IPS DF 6.9 (cell line): ENCODE measurements around the gene ZNF518B.

ENCODE experiments used
- DNase-seq: peaks from one replicate; pipeline ENCODE4 v3.0.0-alpha.2; 2013; ENCODE audit warnings: low read depth, low spot score
- H3K27ac ChIP-seq: one replicate; pipeline ENCODE4 v1.5.1; 2013; ENCODE audit warnings: low read length, control low read depth
- H3K27me3 ChIP-seq: 2 replicates; pipeline ENCODE4 v1.6.1; 2013; ENCODE audit warnings: mild to moderate bottlenecking, low read length; ENCODE audit not compliant: control insufficient read depth, insufficient read depth
- H3K36me3 ChIP-seq: 2 replicates; pipeline ENCODE4 v1.6.1; 2013; ENCODE audit warnings: low read length; ENCODE audit not compliant: control insufficient read depth, insufficient read depth
- H3K4me1 ChIP-seq: 2 replicates; pipeline ENCODE4 v1.6.1; 2013; ENCODE audit warnings: low read length; ENCODE audit not compliant: control insufficient read depth, insufficient read depth
- H3K4me3 ChIP-seq: 2 replicates; pipeline ENCODE4 v1.5.1; 2013; ENCODE audit warnings: mild to moderate bottlenecking, low read length
- H3K9me3 ChIP-seq: 2 replicates; pipeline ENCODE4 v1.6.1; 2013; ENCODE audit warnings: low read length, inconsistent platforms; ENCODE audit not compliant: control insufficient read depth, insufficient read depth
- WGBS: extraction: QIAGEN DNeasy Blood & Tissue Kit; methylation state at CpG from one replicate; pipeline ENCODE4 v1.1.7; 2013; ENCODE audit warnings: mixed read lengths, missing lambda C conversion rate; ENCODE audit not compliant: insufficient read length, insufficient coverage; 5-methylcytosine and 5-hydroxymethylcytosine counted together

Gene ZNF518B

GRCh38 chr4:10457255-10457801, at the start of gene ZNF518B:
Gene ZNF518B, minus strand, starts transcription at chr4:10457426. Its CDS starts 11,098 bp downstream, at chr4:10446328.
- Histone ChIP-seq H3K27ac (no peak within 1 kb of the TSS), H3K9me3 (no peaks in the 10 kb centered on the region), H3K4me3 (peak within 1 kb of the TSS; percentile 56; the same call in 1 of the 2 replicates), H3K36me3 (no peaks in the 10 kb centered on the region), H3K27me3 (peaks cover 51% of the 10 kb centered on the region), H3K4me1 (peaks cover 5% of the 10 kb centered on the region; the same call in 1 of the 2 replicates)
- DNase-seq: no peak
- no CpG with 5 or more reads among the region's 60 CpGs for WGBS

GRCh38 chr4:10506077-10506476, 48.9 kb upstream of the ZNF518B start:
- no peaks in the 10 kb centered on the region for H3K4me1 ChIP-seq
- WGBS: no CpG with 5 or more reads among the region's 4 CpGs
- no peaks in the 10 kb centered on the region for H3K27me3 ChIP-seq
- H3K36me3 ChIP-seq: no peaks in the 10 kb centered on the region
- no peak overlapping the region for H3K4me3 ChIP-seq
- H3K9me3 ChIP-seq: no peaks in the 10 kb centered on the region
- H3K27ac ChIP-seq: no peak overlapping the region
- no peak for DNase-seq

GRCh38 chr4:10504570-10505179, 47.4 kb upstream of the ZNF518B start:
- no peak overlapping the region for H3K4me3 ChIP-seq
- H3K27me3 ChIP-seq: peaks cover 1% of the 10 kb centered on the region; the same call in 1 of the 2 replicates
- WGBS: no CpG with 5 or more reads among the region's 5 CpGs

GRCh38 chr4:10502717-10503116, 45.5 kb upstream of the ZNF518B start:
- WGBS: no CpG with 5 or more reads among the region's 5 CpGs

More at GRCh38 chr4:10504570-10505179, 47.4 kb upstream of the ZNF518B start:
- Histone ChIP-seq H3K9me3 (no peaks in the 10 kb centered on the region), H3K4me1 (no peaks in the 10 kb centered on the region), H3K36me3 (no peaks in the 10 kb centered on the region), H3K27ac (no peak overlapping the region)
- no peak for DNase-seq

GRCh38 chr4:10500776-10501175, 43.5 kb upstream of the ZNF518B start:
- no peaks in the 10 kb centered on the region for H3K9me3 ChIP-seq
- H3K4me3 ChIP-seq: no peak overlapping the region
- H3K27me3 ChIP-seq: peaks cover 2% of the 10 kb centered on the region; the same call in 1 of the 2 replicates
- no peaks in the 10 kb centered on the region for H3K36me3 ChIP-seq
- DNase-seq: no peak
- H3K4me1 ChIP-seq: peaks cover 2% of the 10 kb centered on the region; the same call in 1 of the 2 replicates
- no peak overlapping the region for H3K27ac ChIP-seq
- WGBS: no CpG with 5 or more reads among the region's 6 CpGs

More at GRCh38 chr4:10502717-10503116, 45.5 kb upstream of the ZNF518B start:
- DNase-seq: no peak
- peaks cover 2% of the 10 kb centered on the region; the same call in 1 of the 2 replicates for H3K27me3 ChIP-seq
- H3K4me1 ChIP-seq: no peaks in the 10 kb centered on the region
- H3K27ac ChIP-seq: no peak overlapping the region
- no peaks in the 10 kb centered on the region for H3K36me3 ChIP-seq
- no peaks in the 10 kb centered on the region for H3K9me3 ChIP-seq
- no peak overlapping the region for H3K4me3 ChIP-seq

GRCh38 chr4:10496200-10496599, 39.0 kb upstream of the ZNF518B start:
- no CpG with 5 or more reads among the region's 4 CpGs for WGBS
- H3K4me1 ChIP-seq: peaks cover 4% of the 10 kb centered on the region; the same call in 1 of the 2 replicates
- H3K36me3 ChIP-seq: no peaks in the 10 kb centered on the region
- peaks cover 2% of the 10 kb centered on the region; the same call in 1 of the 2 replicates for H3K27me3 ChIP-seq
- H3K9me3 ChIP-seq: no peaks in the 10 kb centered on the region
- DNase-seq: peak; percentile 82
- H3K27ac ChIP-seq: no peak overlapping the region
- H3K4me3 ChIP-seq: no peak overlapping the region

- Histone ChIP-seq H3K4me1 (peaks cover 4% of the 10 kb centered on the region; the same call in 1 of the 2 replicates), H3K4me3 (no peak overlapping the region), H3K27ac (no peak overlapping the region), H3K27me3 (peaks cover 2% of the 10 kb centered on the region; the same call in 1 of the 2 replicates), H3K36me3 (no peaks in the 10 kb centered on the region), H3K9me3 (no peaks in the 10 kb centered on the region)
- no peak for DNase-seq
- no CpG with 5 or more reads among the region's 8 CpGs for WGBS
Observed at GRCh38 chr4:10495651-10496050, 38.4 kb upstream of the ZNF518B start.

- no peak for DNase-seq
- no peaks in the 10 kb centered on the region; the same call in 1 of the 2 replicates for H3K27me3 ChIP-seq
- H3K9me3 ChIP-seq: no peaks in the 10 kb centered on the region
- no CpG with 5 or more reads among the region's 11 CpGs for WGBS
- H3K36me3 ChIP-seq: no peaks in the 10 kb centered on the region
- peaks cover 4% of the 10 kb centered on the region; the same call in 1 of the 2 replicates for H3K4me1 ChIP-seq
- H3K4me3 ChIP-seq: no peak overlapping the region
- H3K27ac ChIP-seq: no peak overlapping the region
Observed at GRCh38 chr4:10492464-10492863, 35.2 kb upstream of the ZNF518B start.

GRCh38 chr4:10491401-10491800, 34.2 kb upstream of the ZNF518B start:
- no CpG with 5 or more reads among the region's 3 CpGs for WGBS
- no peak overlapping the region for H3K27ac ChIP-seq
- no peak overlapping the region for H3K4me3 ChIP-seq
- peaks cover 4% of the 10 kb centered on the region; the same call in 1 of the 2 replicates for H3K4me1 ChIP-seq
- no peaks in the 10 kb centered on the region for H3K36me3 ChIP-seq
- no peaks in the 10 kb centered on the region; the same call in 1 of the 2 replicates for H3K27me3 ChIP-seq
- H3K9me3 ChIP-seq: no peaks in the 10 kb centered on the region
- DNase-seq: no peak

- Histone ChIP-seq H3K9me3 (no peaks in the 10 kb centered on the region), H3K27me3 (no peaks in the 10 kb centered on the region; the same call in 1 of the 2 replicates), H3K36me3 (no peaks in the 10 kb centered on the region), H3K4me3 (no peak overlapping the region), H3K27ac (no peak overlapping the region), H3K4me1 (peaks cover 4% of the 10 kb centered on the region; the same call in 1 of the 2 replicates)
- no CpG with 5 or more reads among the region's 5 CpGs for WGBS
- no peak for DNase-seq
Observed at GRCh38 chr4:10490996-10491395, 33.8 kb upstream of the ZNF518B start.
